ENCODE data around the gene ATRAID. TPM values are rescaled to one million over a fixed set of nuclear protein-coding genes. Genes with fewer than 3 reads are reported as not detected.

ATRAID gene
- total and polyA plus RNA-seq, 2 of the 8 experiments (the other 6 are each of a cell fraction or from before 2014, with no cell fraction given): 109 to 280 TPM

DNA sequence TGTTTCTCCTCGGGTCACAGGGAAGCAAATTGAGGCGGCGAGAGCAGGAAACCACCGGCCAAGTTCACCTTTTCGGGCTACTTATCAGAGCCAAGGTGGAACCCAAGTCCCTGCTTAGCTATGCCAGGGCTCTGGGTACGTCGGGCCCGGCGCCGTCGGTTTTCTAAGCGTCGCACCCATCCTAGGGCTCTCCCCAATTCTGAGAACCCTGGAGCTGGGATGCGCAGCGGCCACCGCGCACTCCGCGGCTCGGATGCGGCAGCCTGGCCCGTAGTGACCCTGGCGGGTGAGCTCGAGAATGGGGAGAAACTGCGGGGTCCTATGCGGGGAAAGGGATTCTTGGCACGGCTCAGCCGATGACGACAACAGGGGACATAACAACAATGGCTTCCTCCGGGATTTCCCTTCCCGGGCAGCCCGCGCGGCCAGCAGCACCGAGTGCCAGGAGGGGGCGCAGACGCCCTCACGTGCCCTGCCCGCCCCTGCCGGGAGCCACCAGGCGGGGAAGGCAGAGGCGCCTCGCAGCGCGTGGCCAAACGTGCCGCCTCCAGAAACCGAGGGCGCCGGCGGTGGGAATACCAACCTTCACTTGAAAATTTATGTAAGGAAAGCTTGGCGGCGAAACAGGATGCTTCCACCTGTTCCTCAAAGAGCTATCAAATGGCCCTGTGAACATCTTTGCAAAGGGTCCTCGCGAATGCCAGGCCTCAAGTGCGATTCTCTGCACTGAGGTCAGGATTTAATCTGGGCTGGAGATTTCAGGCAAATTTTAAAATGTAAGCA lies 53.1 kb downstream of the ATRAID start (continued):
- TF ChIP-seq RNF2 (IDR thresholded peaks at IDR 0.05; ENCODE audit: borderline replicate concordance, low read depth, low read length, missing control alignments, poor library complexity, severe bottlenecking) (peak; percentile 24), CBX8 (IDR thresholded peaks at IDR 0.05; ENCODE audit: borderline replicate concordance, low read depth, low read length) (no peak), ATF2 (IDR thresholded peaks at IDR 0.05; ENCODE audit: low read length) (no peak; the same call in 1 of the 2 replicates), EZH2 (IDR thresholded peaks at IDR 0.05; ENCODE audit: low read depth, low read length, severe bottlenecking) (no peak), KDM5A (IDR thresholded peaks at IDR 0.05; ENCODE audit: low read length) (no peak), MAFK (IDR thresholded peaks at IDR 0.05; ENCODE audit: low read depth, low read length) (no peak), TCF12 (IDR thresholded peaks at IDR 0.05; ENCODE audit: low read depth, low read length) (no peak)

All from H1 (cell line).